Right lung (tissue), 10 donors: ENCODE measurements around the gene SLC6A15. TPM values are rescaled to one million over a fixed set of nuclear protein-coding genes. Genes with fewer than 3 reads are reported as not detected.
A peak's percentile ranks its signal among the peaks of the same experiment; 100 is the strongest.

Experiments used
- DNase-seq, 2 donors: peaks; one replicate each; pipeline ENCODE4 v3.0.0-alpha.2; 2013
- long read RNA-seq, 8 donors: transcript quantifications; one replicate each; lab custom pipeline, GENCODE V29; 2026
- polyA plus RNA-seq, 5 donors: library from polyadenylated mRNA; unstranded; fragments of 120-200 nt; gene quantifications; one replicate each; pipeline versions ENCODE4 v1.2.1 to v1.2.3, GENCODE V29; 2013; ENCODE audit warnings: inconsistent platforms in 1 of 5, low replicate concordance in 1 of 5; ENCODE audit not compliant: insufficient read length in 5 of 5, insufficient read depth in 1 of 5

Gene SLC6A15
- polyA plus RNA-seq = under 1 TPM; 0.26 to 0.54 (median 0.31) TPM
- long read RNA-seq, donor 1 = 0 reads
- long read RNA-seq, donor 2 = 0 reads
- long read RNA-seq, donor 3 = 0 reads
- long read RNA-seq, donor 4 = 0 reads
- long read RNA-seq, donor 5 = 0 reads
- long read RNA-seq, donor 6 = 0 reads
- long read RNA-seq, donor 7 = 0 reads
- long read RNA-seq, donor 8 = 0 reads

- DNase-seq = peak; percentile 42 to 51
These were observed at the start of gene SLC6A15 for GRCh38 chr12:84912198-84913128. TSS of gene SLC6A15 (minus strand) at chr12:84912799. CDS start at chr12:84892120, 20,679 bp downstream.

- DNase-seq = no peak
These were observed 48.3 kb upstream of the SLC6A15 start for GRCh38 chr12:84960918-84961317.

GRCh38 chr12:84955298-84955697 is 42.7 kb upstream of the SLC6A15 start:
- DNase-seq = no peak

- DNase-seq = no peak
These were observed 41.8 kb upstream of the SLC6A15 start for GRCh38 chr12:84954415-84954814.

DNA sequence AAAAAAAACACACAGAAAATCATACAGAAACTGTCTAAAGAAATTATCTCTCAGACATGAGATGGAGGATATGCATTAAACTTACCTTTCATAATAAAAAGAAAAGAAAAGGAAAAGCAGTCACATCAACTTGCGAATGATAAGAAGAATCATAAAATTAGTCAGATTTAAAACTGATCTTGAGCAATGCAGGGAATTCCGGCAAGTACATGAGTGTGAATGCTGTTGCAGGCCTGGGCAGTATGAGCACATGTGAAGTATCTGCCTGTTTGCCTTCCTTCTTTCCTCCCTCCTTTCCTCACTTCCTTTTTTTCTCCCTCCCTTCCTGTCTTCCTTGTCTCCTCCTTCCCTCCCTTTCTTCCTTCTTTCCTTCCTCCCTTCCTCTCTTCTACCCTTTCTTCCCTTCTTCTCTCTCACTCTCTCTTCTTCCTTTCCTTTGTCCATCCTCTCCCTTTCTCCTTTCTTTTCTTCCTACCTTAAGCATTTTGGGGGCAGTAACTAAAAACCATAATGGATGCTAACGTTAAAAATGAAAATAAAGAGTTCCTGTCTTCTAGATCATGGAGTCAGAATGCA is 38.5 kb upstream of the SLC6A15 start:
- DNase-seq = no peak

GRCh38 chr12:84946753-84947152 is 34.2 kb upstream of the SLC6A15 start:
- no peak for DNase-seq

- DNase-seq = no peak
These were observed 24.8 kb upstream of the SLC6A15 start for GRCh38 chr12:84937415-84937814.

DNA sequence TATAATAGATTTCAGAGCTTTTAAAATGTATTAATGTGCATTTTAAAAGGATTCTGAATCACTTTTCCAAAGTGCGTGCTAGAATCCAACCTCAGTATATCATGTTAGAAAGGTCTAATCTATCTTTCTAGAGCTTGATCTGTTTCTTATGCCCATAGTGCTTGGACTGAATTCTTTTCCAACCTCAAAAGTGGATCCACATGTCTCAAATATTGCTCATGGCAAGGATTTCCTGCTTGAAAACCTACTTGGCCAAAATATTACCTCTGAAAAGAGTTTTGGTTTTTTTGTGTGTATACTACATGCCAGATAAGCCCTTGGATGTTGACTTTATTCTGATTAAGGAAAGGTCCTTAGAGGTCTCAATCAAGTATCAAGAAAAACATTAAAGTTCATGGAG is 16.9 kb upstream of the SLC6A15 start:
- DNase-seq = no peak

DNA sequence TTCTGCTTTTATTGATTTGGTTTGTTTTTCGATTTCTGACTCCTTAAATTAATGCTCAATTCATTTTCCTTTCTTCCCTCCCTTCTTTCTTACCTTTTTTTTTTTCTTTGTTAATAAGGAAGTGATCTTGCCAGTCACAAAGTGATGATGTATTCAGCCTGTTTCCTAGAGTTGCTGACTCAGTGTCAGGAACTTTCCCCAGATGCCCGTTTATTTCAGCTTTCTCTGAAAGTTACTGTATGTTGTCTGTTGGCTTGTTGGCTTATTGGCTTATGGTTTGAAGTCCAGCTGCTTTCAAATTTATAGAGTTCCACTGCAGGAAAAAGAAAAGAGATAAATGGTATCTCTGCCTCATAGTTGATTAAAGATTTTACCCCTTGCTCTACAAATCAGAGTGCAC is 12.4 kb upstream of the SLC6A15 start:
- DNase-seq = no peak

DNA sequence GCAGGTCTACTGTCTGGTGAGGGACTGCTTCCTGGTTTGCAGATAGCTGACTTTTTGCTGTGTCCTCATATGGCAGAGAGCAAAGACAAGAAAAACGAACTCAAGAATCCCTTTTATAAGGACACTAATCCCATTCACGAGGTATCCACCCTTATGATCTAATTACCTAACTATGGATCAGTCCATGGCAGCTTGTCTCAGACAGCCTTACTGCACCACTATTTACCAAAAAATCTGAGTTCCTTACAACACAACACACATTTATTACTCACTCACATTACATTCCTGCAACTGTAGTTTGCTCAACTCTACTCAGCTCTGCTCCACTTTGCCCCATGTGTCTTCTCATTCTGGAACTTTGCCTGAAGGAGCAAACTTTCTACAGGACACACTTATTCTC is 10.1 kb upstream of the SLC6A15 start:
- DNase-seq = no peak

DNA sequence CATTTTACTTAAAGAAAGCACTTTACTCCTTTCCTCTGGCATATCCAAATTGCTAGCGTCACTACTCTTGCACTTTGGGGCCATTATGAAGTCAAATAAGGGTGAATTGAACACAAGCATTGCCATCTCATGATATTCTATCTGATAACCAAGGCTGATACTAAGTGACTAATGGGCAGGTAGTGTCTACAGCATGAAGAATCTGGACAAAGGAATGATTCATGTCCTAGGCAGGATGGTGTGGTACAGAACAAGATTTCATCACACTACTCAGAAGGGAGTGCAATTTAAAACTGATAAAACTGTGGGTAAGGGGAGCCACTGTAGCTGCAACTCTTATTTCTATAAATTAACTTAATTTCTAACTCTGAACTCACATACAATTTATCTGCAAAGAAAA is 7.7 kb upstream of the SLC6A15 start:
- DNase-seq = no peak

DNA sequence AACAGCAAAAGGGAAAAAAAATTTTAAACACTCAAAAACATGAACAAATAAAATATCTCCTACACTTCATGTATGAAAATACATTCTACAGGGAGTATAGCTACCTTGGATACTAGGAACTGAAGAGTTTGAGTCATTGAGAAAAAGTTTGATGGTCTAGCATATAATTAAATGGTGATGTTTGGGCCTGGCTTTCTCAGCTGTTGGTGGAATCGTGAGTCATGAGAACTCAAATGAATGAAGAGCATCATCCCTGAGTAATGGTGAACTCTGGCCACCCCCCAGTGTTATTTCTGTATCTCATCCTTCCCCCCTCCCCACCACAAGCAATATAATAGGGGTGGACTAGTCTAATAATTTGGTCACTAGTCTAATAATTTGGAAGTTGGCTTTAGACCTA is 6.7 kb upstream of the SLC6A15 start:
- no peak for DNase-seq

DNA sequence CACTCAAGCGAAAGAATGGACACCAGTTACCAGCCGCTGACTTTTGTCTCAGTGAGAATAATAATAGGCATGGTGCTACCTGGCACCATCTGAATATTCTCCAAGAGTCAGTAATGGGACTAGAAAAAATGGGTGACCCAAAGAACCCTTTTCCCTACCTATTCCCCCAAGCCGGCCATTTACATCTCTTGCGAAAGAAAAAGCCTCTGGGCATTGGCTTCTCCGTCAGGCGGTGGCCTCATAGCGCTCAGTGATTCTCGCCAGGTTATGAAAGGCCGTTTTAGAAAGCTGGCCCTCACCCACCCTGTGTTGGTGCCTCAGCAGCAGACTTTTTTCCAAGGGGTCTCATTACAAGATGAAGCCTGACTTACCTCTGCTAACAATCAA is 523 bp upstream of the SLC6A15 start:
- peak in 1 of 2 donors; percentile 1 for DNase-seq

DNA sequence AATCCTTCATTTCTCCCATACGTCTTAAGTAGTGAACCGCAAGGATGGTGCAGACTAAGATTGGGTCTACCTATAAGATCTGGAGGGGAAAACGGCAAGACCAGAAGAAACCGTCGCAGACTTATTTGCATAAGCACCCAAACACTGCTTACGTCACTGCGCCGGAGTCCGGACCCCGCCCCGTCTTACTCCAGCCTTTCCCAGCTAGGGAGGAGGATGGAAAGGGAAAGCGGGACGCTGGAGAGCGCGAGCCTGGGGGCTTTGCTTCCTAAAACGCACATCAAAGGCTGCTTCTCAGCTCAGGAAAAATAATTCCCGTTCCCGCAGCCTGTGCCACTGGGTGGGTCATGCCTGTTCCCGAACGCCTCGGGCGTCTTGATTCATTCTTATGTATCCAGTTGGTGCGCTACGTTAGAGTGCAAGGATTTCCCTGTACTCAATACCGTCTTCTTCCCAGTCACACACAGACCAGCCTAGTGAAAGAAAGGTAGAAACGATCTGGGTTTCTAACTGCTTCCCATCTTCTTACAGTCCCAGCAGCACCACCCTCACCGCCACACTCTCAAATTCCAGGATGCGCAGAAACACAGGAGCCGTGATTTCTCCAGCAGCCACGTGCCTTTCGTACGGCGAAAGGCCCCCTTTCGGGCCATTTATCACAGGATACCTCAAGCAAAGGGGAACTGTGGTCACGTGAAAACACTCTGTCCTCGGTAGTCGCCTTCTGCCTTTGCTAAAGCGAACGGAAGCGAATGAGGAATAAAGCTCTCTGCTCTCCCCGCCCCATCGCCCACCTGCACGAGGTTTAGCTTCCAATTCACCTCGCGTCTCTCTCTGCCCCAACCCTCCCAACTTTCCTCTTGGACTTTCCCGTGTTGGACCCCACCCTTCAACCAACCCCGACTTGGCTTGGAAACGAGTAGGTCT is 1.1 kb downstream of the SLC6A15 start:
- peak; percentile 23 to 33 for DNase-seq

DNA sequence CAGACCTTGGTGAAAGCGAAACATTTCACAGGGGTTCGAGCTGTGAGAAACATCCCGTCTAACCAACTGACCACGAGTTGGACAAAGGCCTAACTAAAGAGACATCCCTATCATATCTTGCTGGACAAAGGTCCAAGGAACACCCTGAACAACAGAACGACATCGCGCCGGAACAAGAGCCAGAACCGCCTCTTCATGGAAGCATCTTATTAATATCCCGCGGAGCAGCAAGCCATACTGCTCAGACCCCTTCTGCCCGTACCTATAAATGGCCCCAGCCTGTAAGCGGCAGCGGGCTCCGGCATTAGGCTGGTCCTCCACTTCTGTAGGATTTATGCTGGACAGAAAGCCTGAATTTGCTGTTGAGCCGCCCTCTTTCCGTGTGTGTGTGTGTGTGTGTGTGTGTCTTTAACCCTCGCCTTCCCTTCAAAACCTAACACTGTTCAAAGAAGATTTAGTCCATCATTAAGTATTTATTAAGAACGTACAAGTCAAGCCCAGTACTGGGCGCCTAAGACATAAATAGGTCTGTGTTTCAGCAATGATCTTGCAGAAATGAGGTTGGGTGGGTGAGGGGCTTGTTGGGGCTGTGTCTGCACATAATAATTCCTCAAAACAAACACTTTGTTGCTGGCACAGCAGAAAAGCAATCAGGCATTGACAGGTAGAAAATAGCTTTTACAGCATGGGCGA is 1.9 kb downstream of the SLC6A15 start:
- DNase-seq = peak; percentile 4 to 6

GRCh38 chr12:84904051-84904450 is 8.5 kb downstream of the SLC6A15 start:
- no peak for DNase-seq

DNA sequence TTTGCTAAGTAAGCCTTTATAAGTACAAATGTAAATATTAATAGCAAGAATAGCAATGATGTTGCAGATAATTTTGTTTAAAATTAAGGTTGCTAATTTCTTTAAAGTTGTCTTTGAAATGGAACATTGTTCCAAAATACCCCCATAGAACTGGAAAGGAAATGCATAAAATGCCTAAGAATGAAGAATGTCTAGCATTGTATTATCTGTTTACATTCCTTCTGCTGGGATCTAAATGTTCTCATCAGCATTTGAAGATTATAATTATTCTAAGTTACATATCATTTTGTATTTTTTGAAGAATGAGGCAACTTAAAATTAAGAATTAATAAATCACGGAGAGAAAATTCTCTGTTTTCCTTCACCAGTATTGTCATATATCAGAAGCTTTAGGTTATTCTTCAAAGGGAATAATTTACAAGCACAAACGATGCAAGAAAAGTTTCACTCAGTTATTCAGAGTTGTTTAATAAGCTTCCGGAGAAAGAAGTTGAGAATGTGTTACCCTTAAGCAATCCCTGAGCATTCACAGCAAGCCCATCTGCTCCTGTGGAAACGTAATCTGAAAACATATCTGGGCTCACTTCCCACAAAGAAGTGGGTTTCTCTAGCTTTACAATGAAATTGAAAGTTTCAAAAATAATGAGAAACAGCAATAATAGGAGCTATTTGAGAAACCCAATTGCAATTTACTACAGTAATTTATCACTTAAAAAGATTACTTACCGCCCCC is 21.3 kb downstream of the SLC6A15 start:
- DNase-seq = no peak

DNA sequence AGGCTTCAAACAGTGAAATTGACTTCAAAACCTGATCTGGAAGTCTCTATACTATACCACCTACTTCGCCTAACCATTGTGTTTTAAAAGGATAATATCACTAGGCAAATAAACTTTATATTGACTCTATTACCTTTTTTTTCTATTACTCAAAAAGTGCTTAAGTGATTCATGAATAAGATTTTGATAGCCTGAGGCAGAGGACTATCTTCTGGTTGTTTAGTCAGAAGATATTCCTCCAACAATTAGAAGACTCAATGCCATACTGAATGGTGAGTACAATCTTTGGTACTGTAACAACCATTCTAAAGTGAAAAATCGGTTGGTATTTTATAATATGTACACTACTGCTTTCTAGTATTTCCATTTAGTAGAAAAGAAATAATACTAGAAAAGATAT is 22.8 kb downstream of the SLC6A15 start:
- no peak for DNase-seq

DNA sequence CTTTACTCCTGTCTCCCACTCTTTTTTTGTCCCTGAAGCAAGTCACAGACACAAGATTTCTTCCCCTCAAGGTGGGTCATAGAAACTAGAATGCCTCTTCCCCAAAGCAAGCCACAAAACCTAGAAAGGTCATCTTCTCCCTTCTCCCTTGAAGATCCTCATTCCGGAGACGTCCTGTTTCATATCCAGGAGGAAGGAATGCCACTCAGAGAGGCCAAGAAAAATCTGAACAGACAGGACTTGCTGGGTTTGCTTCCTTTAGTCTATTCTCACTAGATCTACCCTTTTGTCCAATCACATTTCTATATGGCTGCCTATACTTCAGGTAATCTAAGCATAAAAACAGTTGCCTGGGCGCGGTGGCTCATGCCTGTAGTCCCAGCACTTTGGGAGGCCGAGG is 23.7 kb downstream of the SLC6A15 start:
- DNase-seq = no peak

DNA sequence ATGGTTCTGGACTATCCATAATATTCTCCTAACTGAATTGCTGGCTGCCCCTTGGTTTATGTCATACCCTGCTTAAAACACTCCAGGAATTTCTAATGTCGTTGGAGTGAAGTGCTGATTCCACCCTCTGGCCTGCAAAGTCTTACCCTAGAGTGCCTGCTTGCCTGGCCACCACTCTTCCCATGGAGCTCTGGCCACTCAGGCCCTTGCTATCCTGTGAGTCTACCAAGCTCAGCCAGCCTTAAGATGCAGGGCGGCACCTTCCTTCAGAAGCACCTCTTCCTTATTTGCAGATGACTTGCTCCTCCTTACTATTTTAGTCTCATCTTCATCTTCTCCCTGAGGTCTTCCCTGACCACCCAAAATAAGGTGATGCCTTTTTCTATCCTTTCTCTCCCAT is 35.3 kb downstream of the SLC6A15 start:
- no peak for DNase-seq
